UCSD-AML1 (cell line): ENCODE results near the gene UBASH3B.

ENCODE experiments used
- DNase-seq: peaks from one replicate; lab custom pipeline; 2025; ENCODE audit not compliant: unreplicated experiment; lab: John Stamatoyannopoulos, UW

Gene UBASH3B

GRCh38 chr11:122647736-122648275, 7.7 kb upstream of the UBASH3B start:
- no peak for DNase-seq

GRCh38 chr11:122649116-122649515, 6.4 kb upstream of the UBASH3B start:
- no peak for DNase-seq

GRCh38 chr11:122650619-122651018, 4.9 kb upstream of the UBASH3B start:
- no peak for DNase-seq

- no peak for DNase-seq
Observed at GRCh38 chr11:122652495-122652894, 3.0 kb upstream of the UBASH3B start.

GRCh38 chr11:122653916-122654585, 1.5 kb upstream of the UBASH3B start:
- DNase-seq: no peak

- DNase-seq: peak; percentile 58
Observed at GRCh38 chr11:122656073-122656630, 630 bp downstream of the UBASH3B start.

GRCh38 chr11:122656631-122657101, 1.1 kb downstream of the UBASH3B start:
- no peak for DNase-seq

- no peak for DNase-seq
Observed at GRCh38 chr11:122659676-122660554, 4.4 kb downstream of the UBASH3B start.

GRCh38 chr11:122661182-122661945, 5.8 kb downstream of the UBASH3B start:
- no peak for DNase-seq

- no peak for DNase-seq
Observed at GRCh38 chr11:122663056-122663740, 7.7 kb downstream of the UBASH3B start.

- DNase-seq: no peak
Observed at GRCh38 chr11:122663764-122664163, 8.2 kb downstream of the UBASH3B start.

- DNase-seq: no peak
Observed at GRCh38 chr11:122664188-122664587, 8.7 kb downstream of the UBASH3B start.

GRCh38 chr11:122665861-122666260, 10.3 kb downstream of the UBASH3B start:
- no peak for DNase-seq

- no peak for DNase-seq
Observed at GRCh38 chr11:122666743-122667142, 11.2 kb downstream of the UBASH3B start.

GRCh38 chr11:122668562-122669090, 13.1 kb downstream of the UBASH3B start:
- no peak for DNase-seq

GRCh38 chr11:122670131-122670530, 14.6 kb downstream of the UBASH3B start:
- no peak for DNase-seq

- DNase-seq: no peak
Observed at GRCh38 chr11:122671400-122671891, 15.9 kb downstream of the UBASH3B start.

GRCh38 chr11:122672892-122673291, 17.4 kb downstream of the UBASH3B start:
- DNase-seq: no peak

GRCh38 chr11:122673701-122674100, 18.2 kb downstream of the UBASH3B start:
- no peak for DNase-seq

GRCh38 chr11:122676638-122677037, 21.1 kb downstream of the UBASH3B start:
- DNase-seq: no peak
